DND-41 (cell line): ENCODE results near the gene RTKN2.

Experiments used
- ATAC-seq: fragments of 200-7000 bp; cut with Tn5 transposase; 3 replicates; pipeline ENCODE4 v1.9.1; 2021; ENCODE audit warnings: low read depth; ENCODE audit not compliant: insufficient read depth
- DNase-seq: peaks from one replicate; pipeline ENCODE4 v3.0.0-alpha.2; 2020
- H2AFZ ChIP-seq: 2 replicates; pipeline ENCODE4 v1.6.0; 2012; ENCODE audit warnings: low read depth, low read length
- H3K27ac ChIP-seq: 2 replicates; pipeline ENCODE4 v1.5.1; 2012; ENCODE audit warnings: low read length, inconsistent platforms
- H3K27me3 ChIP-seq: fragments of 200-600 bp; sonication (generic); 2 replicates; pipeline ENCODE4 v1.6.0; 2012; ENCODE audit warnings: low read length, mild to moderate bottlenecking, inconsistent platforms; ENCODE audit not compliant: insufficient read depth, poor library complexity
- H3K36me3 ChIP-seq: 2 replicates; pipeline ENCODE4 v1.5.1; 2012; ENCODE audit warnings: low read length, inconsistent platforms; ENCODE audit not compliant: insufficient read depth
- H3K4me1 ChIP-seq: 2 replicates; pipeline ENCODE4 v1.5.1; 2012; ENCODE audit warnings: mild to moderate bottlenecking, low read length; ENCODE audit not compliant: insufficient read depth
- H3K4me2 ChIP-seq: 2 replicates; pipeline ENCODE4 v1.6.0; 2012; ENCODE audit warnings: mild to moderate bottlenecking, moderate library complexity, low read length, inconsistent platforms; ENCODE audit not compliant: insufficient read depth
- H3K4me3 ChIP-seq, 2 experiments: fragments of 200-600 bp in 1 of 2; shearing (Covaris generic) in 1 of 2; 2 replicates each; pipeline ENCODE4 v1.5.1; 2012 to 2016; ENCODE audit warnings: inconsistent platforms in 2 of 2, low read length in 2 of 2, mild to moderate bottlenecking in 2 of 2, low read depth in 1 of 2, moderate library complexity in 1 of 2
- H3K79me2 ChIP-seq: 2 replicates; pipeline ENCODE4 v1.6.0; 2012; ENCODE audit warnings: low read length, inconsistent platforms; ENCODE audit not compliant: insufficient read depth
- H3K9ac ChIP-seq: 2 replicates; pipeline ENCODE4 v1.6.0; 2012; ENCODE audit warnings: low read depth, mild to moderate bottlenecking, inconsistent platforms, low read length, moderate library complexity
- H3K9me3 ChIP-seq: 2 replicates; pipeline ENCODE4 v1.5.1; 2012; ENCODE audit warnings: low read length, moderate library complexity, mild to moderate bottlenecking, inconsistent platforms; ENCODE audit not compliant: insufficient read depth, severe bottlenecking
- H4K20me1 ChIP-seq: 2 replicates; pipeline ENCODE4 v1.6.0; 2012; ENCODE audit warnings: low read length; ENCODE audit not compliant: insufficient read depth
- EZH2 ChIP-seq: IDR thresholded peaks from 3 replicates; pipeline ENCODE4 v1.6.1; 2012; ENCODE audit warnings: borderline replicate concordance, low read depth, mild to moderate bottlenecking, moderate library complexity, low read length, inconsistent platforms; ENCODE audit not compliant: severe bottlenecking
- TF ChIP-seq, protein P1 (sequence below): IDR thresholded peaks from 2 replicates; pipeline ENCODE4 v1.5.1; 2012; ENCODE audit warnings: borderline replicate concordance, low read length, moderate library complexity, mild to moderate bottlenecking; ENCODE audit not compliant: poor library complexity, severe bottlenecking; ENCODE audit errors: extremely low read depth

The RTKN2 gene

GRCh38 chr10:62234077-62234605 is 34.5 kb downstream of the RTKN2 start:
- Histone ChIP-seq H3K27ac (no peak overlapping the region), H3K79me2 (no peaks in the 10 kb centered on the region), H3K9ac (no peak overlapping the region), H3K4me3 (no peak overlapping the region), H3K36me3 (no peaks in the 10 kb centered on the region), H3K27me3 (no peaks in the 10 kb centered on the region), H3K4me1 (no peaks in the 10 kb centered on the region), H4K20me1 (no peaks in the 10 kb centered on the region), H3K4me2 (no peak overlapping the region), H3K9me3 (no peaks in the 10 kb centered on the region), H2AFZ (no peak overlapping the region)
- no peak for DNase-seq
- TF ChIP-seq, protein P1, sequence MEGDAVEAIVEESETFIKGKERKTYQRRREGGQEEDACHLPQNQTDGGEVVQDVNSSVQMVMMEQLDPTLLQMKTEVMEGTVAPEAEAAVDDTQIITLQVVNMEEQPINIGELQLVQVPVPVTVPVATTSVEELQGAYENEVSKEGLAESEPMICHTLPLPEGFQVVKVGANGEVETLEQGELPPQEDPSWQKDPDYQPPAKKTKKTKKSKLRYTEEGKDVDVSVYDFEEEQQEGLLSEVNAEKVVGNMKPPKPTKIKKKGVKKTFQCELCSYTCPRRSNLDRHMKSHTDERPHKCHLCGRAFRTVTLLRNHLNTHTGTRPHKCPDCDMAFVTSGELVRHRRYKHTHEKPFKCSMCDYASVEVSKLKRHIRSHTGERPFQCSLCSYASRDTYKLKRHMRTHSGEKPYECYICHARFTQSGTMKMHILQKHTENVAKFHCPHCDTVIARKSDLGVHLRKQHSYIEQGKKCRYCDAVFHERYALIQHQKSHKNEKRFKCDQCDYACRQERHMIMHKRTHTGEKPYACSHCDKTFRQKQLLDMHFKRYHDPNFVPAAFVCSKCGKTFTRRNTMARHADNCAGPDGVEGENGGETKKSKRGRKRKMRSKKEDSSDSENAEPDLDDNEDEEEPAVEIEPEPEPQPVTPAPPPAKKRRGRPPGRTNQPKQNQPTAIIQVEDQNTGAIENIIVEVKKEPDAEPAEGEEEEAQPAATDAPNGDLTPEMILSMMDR = no peak
- no peak for TF ChIP-seq EZH2
- ATAC-seq = no peak

- no peaks in the 10 kb centered on the region for H4K20me1 ChIP-seq
- no peaks in the 10 kb centered on the region for H3K36me3 ChIP-seq
- DNase-seq (no peak), ATAC-seq (no peak)
- no peak overlapping the region for H3K4me3 ChIP-seq
- no peak overlapping the region for H3K4me2 ChIP-seq
- no peak overlapping the region for H3K9ac ChIP-seq
- no peaks in the 10 kb centered on the region for H3K9me3 ChIP-seq
- H3K27me3 ChIP-seq = no peaks in the 10 kb centered on the region
- TF ChIP-seq, protein P1 = no peak
- no peak for TF ChIP-seq EZH2
- H2AFZ ChIP-seq = no peak overlapping the region
- no peak overlapping the region for H3K27ac ChIP-seq
- no peaks in the 10 kb centered on the region for H3K4me1 ChIP-seq
- no peaks in the 10 kb centered on the region for H3K79me2 ChIP-seq
These were observed 35.1 kb downstream of the RTKN2 start for GRCh38 chr10:62233356-62234076.

GRCh38 chr10:62231805-62232204 is 36.8 kb downstream of the RTKN2 start:
- H3K79me2 ChIP-seq = no peaks in the 10 kb centered on the region
- no peak overlapping the region for H2AFZ ChIP-seq
- no peaks in the 10 kb centered on the region for H3K9me3 ChIP-seq
- no peaks in the 10 kb centered on the region for H3K27me3 ChIP-seq
- no peaks in the 10 kb centered on the region for H3K4me1 ChIP-seq
- H3K4me2 ChIP-seq = no peak overlapping the region
- DNase-seq (no peak), ATAC-seq (no peak)
- H3K36me3 ChIP-seq = no peaks in the 10 kb centered on the region
- H4K20me1 ChIP-seq = no peaks in the 10 kb centered on the region
- H3K9ac ChIP-seq = no peak overlapping the region
- no peak overlapping the region for H3K27ac ChIP-seq
- TF ChIP-seq, protein P1 = no peak
- no peak for TF ChIP-seq EZH2
- no peak overlapping the region for H3K4me3 ChIP-seq
